GM20000 (cell line): ENCODE results near the gene PRKCH.

Experiments used
- DNase-seq: peaks from one replicate; pipeline ENCODE4 v3.0.0; 2012; ENCODE audit warnings: low spot score
- CTCF ChIP-seq: IDR thresholded peaks from 2 replicates; pipeline ENCODE4 v1.5.1; 2012; ENCODE audit warnings: mild to moderate bottlenecking, control low read depth; ENCODE audit errors: extremely low read depth, missing control alignments

Gene PRKCH

GRCh38 chr14:61480704-61481285 lies 159.4 kb downstream of the PRKCH start:
- no peak for TF ChIP-seq CTCF
- DNase-seq, result no peak

GRCh38 chr14:61481701-61482100 lies 160.3 kb downstream of the PRKCH start:
- DNase-seq, result no peak
- TF ChIP-seq CTCF, result no peak

GRCh38 chr14:61482348-61483206 lies 161.2 kb downstream of the PRKCH start:
- no peak for TF ChIP-seq CTCF
- DNase-seq, result no peak

GRCh38 chr14:61483476-61483875 lies 162.1 kb downstream of the PRKCH start:
- TF ChIP-seq CTCF, result no peak
- no peak for DNase-seq

GRCh38 chr14:61484031-61484430 lies 162.7 kb downstream of the PRKCH start:
- no peak for DNase-seq
- no peak for TF ChIP-seq CTCF

- DNase-seq, result no peak
- TF ChIP-seq CTCF, result no peak
Observed at GRCh38 chr14:61484826-61485584, 163.6 kb downstream of the PRKCH start.

GRCh38 chr14:61485661-61486060 lies 164.3 kb downstream of the PRKCH start:
- TF ChIP-seq CTCF, result no peak
- DNase-seq, result no peak
